Hepatocyte (in vitro differentiated cells): ENCODE results near the gene LILRA5.
"Not testable (repeated sequence)": the region's sequence is repeated elsewhere in the genome, so short reads cannot be mapped to it uniquely, and the experiment has no call there.

Experiments used
- CTCF ChIP-seq: fragments of 200-600 bp; sonication (generic); IDR thresholded peaks from 2 replicates; pipeline ENCODE4 v1.5.1; 2016; ENCODE audit warnings: antibody characterized with exemption, mild to moderate bottlenecking; ENCODE audit not compliant: poor library complexity
- EZH2 ChIP-seq: fragments of 200-600 bp; sonication (generic); IDR thresholded peaks from 2 replicates; pipeline ENCODE4 v1.6.1; 2016; ENCODE audit warnings: antibody characterized with exemption, mild to moderate bottlenecking, borderline replicate concordance
- EZH2phosphoT487 ChIP-seq: fragments of 200-600 bp; sonication (generic); IDR thresholded peaks from one replicate; pipeline ENCODE4 v1.6.1; 2018; ENCODE audit warnings: antibody characterized with exemption, mild to moderate bottlenecking, low read depth, moderate library complexity; ENCODE audit not compliant: unreplicated experiment, severe bottlenecking

GRCh38 chr19:54359149-54359820 is 46.3 kb upstream of the LILRA5 start:
- TF ChIP-seq CTCF = peak; percentile 14
- TF ChIP-seq EZH2, EZH2phosphoT487: not testable (repeated sequence)
